ENCODE results near the gene CACNA1B.

DNA sequence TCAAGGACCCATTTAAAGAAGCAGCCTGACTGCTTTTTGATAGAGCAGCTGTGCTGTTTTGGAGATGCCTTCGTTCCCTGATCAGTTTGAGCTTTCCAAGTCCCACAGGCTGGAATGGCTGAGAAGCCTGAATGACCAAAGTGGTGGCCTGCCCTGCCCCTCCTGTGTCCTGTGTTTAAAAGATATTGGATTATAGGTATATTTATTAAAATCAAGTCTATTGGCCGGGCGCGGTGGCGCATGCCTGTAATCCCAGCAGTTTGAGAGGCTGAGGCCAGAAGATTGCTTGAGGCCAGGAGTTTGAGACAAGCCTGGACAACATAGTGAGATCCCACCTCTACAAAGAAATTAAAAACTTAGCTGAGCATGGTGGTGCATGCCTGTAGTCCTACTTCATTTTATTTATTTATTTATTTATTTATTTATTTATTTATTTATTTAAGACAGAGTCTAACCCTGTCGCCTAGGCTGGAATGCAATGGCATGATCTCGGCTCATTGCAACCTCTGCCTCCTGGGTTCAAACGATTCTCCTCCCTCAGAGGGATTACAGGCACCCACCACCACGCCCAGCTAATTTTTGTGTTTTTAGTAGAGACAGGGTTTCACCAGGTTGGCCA lies 87.7 kb downstream of the CACNA1B start:
- TF ChIP-seq, protein P1, sequence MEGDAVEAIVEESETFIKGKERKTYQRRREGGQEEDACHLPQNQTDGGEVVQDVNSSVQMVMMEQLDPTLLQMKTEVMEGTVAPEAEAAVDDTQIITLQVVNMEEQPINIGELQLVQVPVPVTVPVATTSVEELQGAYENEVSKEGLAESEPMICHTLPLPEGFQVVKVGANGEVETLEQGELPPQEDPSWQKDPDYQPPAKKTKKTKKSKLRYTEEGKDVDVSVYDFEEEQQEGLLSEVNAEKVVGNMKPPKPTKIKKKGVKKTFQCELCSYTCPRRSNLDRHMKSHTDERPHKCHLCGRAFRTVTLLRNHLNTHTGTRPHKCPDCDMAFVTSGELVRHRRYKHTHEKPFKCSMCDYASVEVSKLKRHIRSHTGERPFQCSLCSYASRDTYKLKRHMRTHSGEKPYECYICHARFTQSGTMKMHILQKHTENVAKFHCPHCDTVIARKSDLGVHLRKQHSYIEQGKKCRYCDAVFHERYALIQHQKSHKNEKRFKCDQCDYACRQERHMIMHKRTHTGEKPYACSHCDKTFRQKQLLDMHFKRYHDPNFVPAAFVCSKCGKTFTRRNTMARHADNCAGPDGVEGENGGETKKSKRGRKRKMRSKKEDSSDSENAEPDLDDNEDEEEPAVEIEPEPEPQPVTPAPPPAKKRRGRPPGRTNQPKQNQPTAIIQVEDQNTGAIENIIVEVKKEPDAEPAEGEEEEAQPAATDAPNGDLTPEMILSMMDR (conservative IDR thresholded peaks at IDR 0.05 in 1 of 2, IDR thresholded peaks at IDR 0.05 in 1 of 2; ENCODE audit: low read depth in 1 of 2, low read length in 2 of 2): no peak
- TF ChIP-seq EZH2 (IDR thresholded peaks at IDR 0.05; ENCODE audit: low read length, missing control alignments): no peak

Data from fibroblast of lung (primary cell).